ENCODE results near the gene SEC16A. TPM values are rescaled to one million over a fixed set of nuclear protein-coding genes. Genes with fewer than 3 reads are reported as not detected.

Gene SEC16A
- total and polyA plus RNA-seq, 8 donors = 51.2 to 79.5 (median 61.3) TPM

- ATAC-seq (no peak), DNase-seq (no peak)
- intact Hi-C loops (cut with DNase I) = no loop called here
- no peak overlapping the region for H3K4me3 ChIP-seq
- H3K36me3 ChIP-seq = peaks cover 4 to 83% of the 10 kb centered on the region in 2 donors
- no peaks in the 10 kb centered on the region for H3K9me3 ChIP-seq
- H3K27me3 ChIP-seq = no peaks in the 10 kb centered on the region
- TF ChIP-seq, protein P1, sequence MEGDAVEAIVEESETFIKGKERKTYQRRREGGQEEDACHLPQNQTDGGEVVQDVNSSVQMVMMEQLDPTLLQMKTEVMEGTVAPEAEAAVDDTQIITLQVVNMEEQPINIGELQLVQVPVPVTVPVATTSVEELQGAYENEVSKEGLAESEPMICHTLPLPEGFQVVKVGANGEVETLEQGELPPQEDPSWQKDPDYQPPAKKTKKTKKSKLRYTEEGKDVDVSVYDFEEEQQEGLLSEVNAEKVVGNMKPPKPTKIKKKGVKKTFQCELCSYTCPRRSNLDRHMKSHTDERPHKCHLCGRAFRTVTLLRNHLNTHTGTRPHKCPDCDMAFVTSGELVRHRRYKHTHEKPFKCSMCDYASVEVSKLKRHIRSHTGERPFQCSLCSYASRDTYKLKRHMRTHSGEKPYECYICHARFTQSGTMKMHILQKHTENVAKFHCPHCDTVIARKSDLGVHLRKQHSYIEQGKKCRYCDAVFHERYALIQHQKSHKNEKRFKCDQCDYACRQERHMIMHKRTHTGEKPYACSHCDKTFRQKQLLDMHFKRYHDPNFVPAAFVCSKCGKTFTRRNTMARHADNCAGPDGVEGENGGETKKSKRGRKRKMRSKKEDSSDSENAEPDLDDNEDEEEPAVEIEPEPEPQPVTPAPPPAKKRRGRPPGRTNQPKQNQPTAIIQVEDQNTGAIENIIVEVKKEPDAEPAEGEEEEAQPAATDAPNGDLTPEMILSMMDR (IDR thresholded peaks at IDR 0.05) = no peak
- no peak overlapping the region for H3K27ac ChIP-seq
- H3K4me1 ChIP-seq = no peaks in the 10 kb centered on the region
Observed at GRCh38 chr9:136423432-136424146, 59.3 kb downstream of the SEC16A start.

- Histone ChIP-seq H3K4me1 (no peaks in the 10 kb centered on the region), H3K9me3 (no peaks in the 10 kb centered on the region), H3K4me3 (no peak overlapping the region), H3K36me3 (peaks cover 4 to 86% of the 10 kb centered on the region in 2 donors), H3K27me3 (no peaks in the 10 kb centered on the region), H3K27ac (no peak overlapping the region)
- no peak for ATAC-seq
- TF ChIP-seq, protein P1 (IDR thresholded peaks at IDR 0.05) = no peak
- intact Hi-C loops (cut with DNase I) = no loop called here
- DNase-seq = no peak
Observed at GRCh38 chr9:136422876-136423275, 60.0 kb downstream of the SEC16A start.

DNA sequence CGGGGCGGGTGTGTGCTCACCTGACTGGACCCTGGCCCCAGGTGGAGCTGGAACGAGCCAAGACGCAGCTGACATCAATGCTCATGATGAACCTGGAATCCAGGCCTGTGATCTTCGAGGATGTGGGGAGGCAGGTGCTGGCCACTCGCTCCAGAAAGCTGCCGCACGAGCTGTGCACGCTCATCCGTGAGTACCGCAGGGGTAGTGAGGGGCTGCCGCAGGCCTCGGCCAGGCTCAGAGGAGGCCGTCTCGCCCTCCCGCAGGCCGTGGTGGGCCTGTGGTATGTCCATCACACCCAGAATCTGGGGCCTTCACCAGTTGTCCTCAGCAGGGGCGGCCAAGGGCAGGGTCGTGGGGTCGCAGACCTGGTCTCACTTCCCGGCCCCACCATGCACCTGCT, 61.0 kb downstream of the SEC16A start:
- Histone ChIP-seq H3K27me3 (no peaks in the 10 kb centered on the region), H3K27ac (no peak overlapping the region), H3K36me3 (peaks cover 4 to 93% of the 10 kb centered on the region in 2 donors), H3K4me3 (no peak overlapping the region), H3K4me1 (no peaks in the 10 kb centered on the region), H3K9me3 (no peaks in the 10 kb centered on the region)
- TF ChIP-seq, protein P1 (IDR thresholded peaks at IDR 0.05) = no peak
- DNase-seq = no peak
- ATAC-seq = no peak
- intact Hi-C loops (cut with DNase I) = no loop called here

- DNase-seq = no peak
- H3K4me1 ChIP-seq = no peaks in the 10 kb centered on the region
Observed at GRCh38 chr9:136419092-136419420, 63.8 kb downstream of the SEC16A start.

More at GRCh38 chr9:136419092-136419420, 63.8 kb downstream of the SEC16A start:
- intact Hi-C loops (cut with DNase I) = no loop called here
- Histone ChIP-seq H3K36me3 (peaks cover 8 to 100% of the 10 kb centered on the region in 2 donors), H3K4me3 (no peak overlapping the region), H3K27me3 (no peaks in the 10 kb centered on the region), H3K9me3 (no peaks in the 10 kb centered on the region), H3K27ac (no peak overlapping the region)
- TF ChIP-seq, protein P1 (IDR thresholded peaks at IDR 0.05) = no peak
- ATAC-seq = no peak

Measured in left lung (tissue), 10 donors.